HG03196 (cell line): Measurements from ENCODE around the gene STX8.
"Not testable (repeated sequence)": the region's sequence is repeated elsewhere in the genome, so short reads cannot be mapped to it uniquely, and the experiment has no call there.

ENCODE experiments used
- ATAC-seq: cut with Tn5 transposase; IDR thresholded peaks from one replicate; pipeline ENCODE4 v1.9.1; 2021; ENCODE audit not compliant: unreplicated experiment

STX8 gene

GRCh38 chr17:9270921-9271320, 304.7 kb downstream of the STX8 start:
- ATAC-seq = no peak

- ATAC-seq = no peak
These were observed 306.1 kb downstream of the STX8 start for GRCh38 chr17:9269350-9270035.

- ATAC-seq = no peak
These were observed 307.1 kb downstream of the STX8 start for GRCh38 chr17:9268546-9268945.

- no peak for ATAC-seq
These were observed 308.9 kb downstream of the STX8 start for GRCh38 chr17:9266697-9267117.

GRCh38 chr17:9266031-9266680, 309.5 kb downstream of the STX8 start:
- ATAC-seq = no peak

- ATAC-seq = no peak
These were observed 314.3 kb downstream of the STX8 start for GRCh38 chr17:9261081-9262012.

- no peak for ATAC-seq
These were observed 316.2 kb downstream of the STX8 start for GRCh38 chr17:9259419-9259818.

GRCh38 chr17:9258115-9259015, 317.3 kb downstream of the STX8 start:
- no peak for ATAC-seq

- not testable (repeated sequence) for ATAC-seq
These were observed 318.0 kb downstream of the STX8 start for GRCh38 chr17:9257630-9257965.

- ATAC-seq = no peak
These were observed 318.6 kb downstream of the STX8 start for GRCh38 chr17:9256751-9257629.

GRCh38 chr17:9256361-9256750, 319.3 kb downstream of the STX8 start:
- no peak for ATAC-seq

- ATAC-seq = no peak
These were observed 319.8 kb downstream of the STX8 start for GRCh38 chr17:9255833-9256232.

GRCh38 chr17:9254841-9255240, 320.8 kb downstream of the STX8 start:
- ATAC-seq = no peak

GRCh38 chr17:9253308-9253707, 322.3 kb downstream of the STX8 start:
- no peak for ATAC-seq

- ATAC-seq = no peak
These were observed 324.3 kb downstream of the STX8 start for GRCh38 chr17:9251273-9251672.

- no peak for ATAC-seq
These were observed 326.2 kb downstream of the STX8 start for GRCh38 chr17:9249245-9249953.

- ATAC-seq = no peak
These were observed 328.1 kb downstream of the STX8 start for GRCh38 chr17:9247401-9247938.

GRCh38 chr17:9244066-9245052, 331.3 kb downstream of the STX8 start:
- no peak for ATAC-seq
